Sciatic nerve (tissue), 2 donors: ENCODE measurements around the gene INPP1. TPM values are rescaled to one million over a fixed set of nuclear protein-coding genes. Genes with fewer than 3 reads are reported as not detected.
"Not testable (repeated sequence)": the region's sequence is repeated elsewhere in the genome, so short reads cannot be mapped to it uniquely, and the experiment has no call there.

Source experiments
- ATAC-seq: fragments of 200-7000 bp; cut with Tn5 transposase; one replicate; pipeline ENCODE4 v1.9.1; 2020; ENCODE audit warnings: mild to moderate bottlenecking, moderate library complexity
- DNase-seq: peaks from one replicate; pipeline ENCODE4 v3.0.0-alpha.2; 2020; ENCODE audit warnings: low spot score
- intact Hi-C: fragments of 100-400 bp; cut with DNase I; formaldehyde crosslinking; loops from one replicate; pipeline ENCODE4 v1.14.2; 2022
- total RNA-seq: library from RNA; stranded (reverse); fragmentation: NEBNext Ultra II Directional; extraction: Animal tissue kit (Norgen Biotek cat#: 25700); gene quantifications from one replicate; pipeline ENCODE4 v1.2.1, GENCODE V29; 2021
- donor health status: DM: no; HTN: no; CAD: no.
- donor health status: DM: no; HTN: no; CAD: no.

Gene INPP1, protein sequence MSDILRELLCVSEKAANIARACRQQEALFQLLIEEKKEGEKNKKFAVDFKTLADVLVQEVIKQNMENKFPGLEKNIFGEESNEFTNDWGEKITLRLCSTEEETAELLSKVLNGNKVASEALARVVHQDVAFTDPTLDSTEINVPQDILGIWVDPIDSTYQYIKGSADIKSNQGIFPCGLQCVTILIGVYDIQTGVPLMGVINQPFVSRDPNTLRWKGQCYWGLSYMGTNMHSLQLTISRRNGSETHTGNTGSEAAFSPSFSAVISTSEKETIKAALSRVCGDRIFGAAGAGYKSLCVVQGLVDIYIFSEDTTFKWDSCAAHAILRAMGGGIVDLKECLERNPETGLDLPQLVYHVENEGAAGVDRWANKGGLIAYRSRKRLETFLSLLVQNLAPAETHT
- total RNA-seq = 31.7 TPM

DNA sequence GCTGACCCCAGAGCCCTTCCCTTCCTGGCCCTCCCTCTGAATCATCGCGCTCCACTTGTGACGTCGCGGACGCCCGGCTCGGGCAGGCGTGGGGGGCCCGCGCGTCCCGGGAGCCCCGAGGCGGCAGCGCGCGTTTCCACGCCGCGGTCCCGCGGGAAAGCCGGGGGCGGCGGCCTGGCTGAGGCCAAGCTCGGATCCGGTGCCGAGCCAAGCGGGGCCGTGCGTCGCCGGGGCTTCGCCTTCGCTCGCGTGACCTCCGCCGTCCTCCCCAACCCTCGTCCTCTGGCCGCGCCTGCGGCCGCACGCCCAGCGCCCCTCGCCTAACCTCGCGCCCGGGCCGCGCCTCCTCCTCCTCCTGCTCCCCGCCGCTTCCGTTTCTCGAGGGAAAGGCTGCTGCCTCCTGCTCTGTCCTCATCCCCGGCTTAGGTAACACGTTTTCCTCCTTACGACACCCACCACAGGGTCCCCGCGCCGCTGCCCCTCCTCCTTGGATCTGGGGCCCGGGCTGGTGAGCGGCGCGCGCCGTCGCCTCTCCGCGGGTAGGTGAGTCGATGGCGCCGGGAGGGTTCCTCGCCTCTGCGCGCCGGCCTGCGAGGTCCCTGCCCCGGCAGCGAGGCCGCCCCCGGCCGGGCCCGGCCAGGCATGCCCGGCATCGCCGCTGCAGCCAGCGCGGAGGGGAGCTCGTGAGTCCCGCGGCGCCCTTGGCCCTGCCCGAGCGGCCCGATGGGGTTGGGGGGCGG lies at the start of gene INPP1:
Gene INPP1, plus strand, starts transcription at position 54 of the 740 bp plus-strand sequence. CDS start 16,514 bp downstream, outside the sequence.
- DNase-seq (peak; percentile 85), ATAC-seq (peak; percentile 88)
- intact Hi-C loops = no loop called here

DNA sequence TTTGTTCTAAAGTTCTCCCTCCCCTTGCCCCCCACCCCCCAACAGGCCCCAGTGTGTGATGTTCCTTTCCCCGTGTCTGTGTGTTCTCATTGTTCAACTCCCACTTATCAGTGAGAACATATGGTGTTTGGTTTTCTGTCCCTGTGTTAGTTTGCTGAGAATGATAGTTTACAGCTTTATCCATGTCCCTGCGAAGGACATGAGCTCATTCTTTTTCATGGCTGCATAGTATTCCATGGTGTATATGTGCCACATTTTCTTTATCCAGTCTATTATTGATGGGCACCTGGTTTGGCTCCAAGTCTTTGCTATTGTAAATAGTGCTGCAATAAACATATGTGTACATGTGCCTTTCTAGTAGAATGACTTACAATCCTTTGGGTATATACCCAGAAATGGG lies 45.5 kb upstream of the INPP1 start:
- DNase-seq, ATAC-seq, intact Hi-C loops: not testable (repeated sequence)

DNA sequence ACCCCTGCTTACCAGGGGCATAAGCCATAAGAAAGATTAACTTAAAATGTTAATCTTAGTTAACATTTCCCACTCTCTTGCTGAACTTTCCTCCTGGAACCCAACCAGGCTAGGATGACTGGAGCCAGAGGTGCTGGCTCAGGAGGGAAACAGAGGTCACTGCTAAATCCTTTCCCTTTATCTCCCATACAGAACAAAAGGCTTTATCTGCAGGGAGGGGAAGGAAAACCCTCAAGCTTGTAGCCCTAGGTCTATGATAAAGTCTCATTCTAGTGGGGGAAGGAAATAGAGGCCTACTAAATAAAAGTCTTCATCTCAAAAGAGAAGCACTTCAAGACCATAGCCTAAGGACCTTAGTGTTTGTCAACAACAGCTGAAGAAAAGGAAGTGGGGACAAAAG lies 42.4 kb upstream of the INPP1 start:
- ATAC-seq (no peak), DNase-seq (no peak)
- intact Hi-C loops = no loop called here

DNA sequence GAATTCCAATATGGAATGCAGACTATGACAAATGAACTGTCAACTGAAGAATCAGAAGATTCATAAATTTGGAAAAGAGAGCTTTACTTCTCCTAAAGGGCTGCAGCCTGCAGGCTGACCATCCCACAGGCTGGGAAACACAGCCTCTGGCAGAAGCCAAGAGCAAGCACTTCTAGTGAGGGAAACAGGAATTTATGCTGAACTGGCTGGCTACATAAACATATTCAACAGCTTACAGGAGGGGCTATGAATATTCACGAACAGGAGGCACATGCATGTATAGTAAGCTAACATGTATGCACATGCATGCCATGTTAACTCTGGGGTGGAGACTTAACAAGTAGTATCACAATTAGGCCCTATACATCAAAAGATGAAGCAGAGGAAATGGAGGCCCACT lies 41.3 kb upstream of the INPP1 start:
- ATAC-seq = no peak

DNA sequence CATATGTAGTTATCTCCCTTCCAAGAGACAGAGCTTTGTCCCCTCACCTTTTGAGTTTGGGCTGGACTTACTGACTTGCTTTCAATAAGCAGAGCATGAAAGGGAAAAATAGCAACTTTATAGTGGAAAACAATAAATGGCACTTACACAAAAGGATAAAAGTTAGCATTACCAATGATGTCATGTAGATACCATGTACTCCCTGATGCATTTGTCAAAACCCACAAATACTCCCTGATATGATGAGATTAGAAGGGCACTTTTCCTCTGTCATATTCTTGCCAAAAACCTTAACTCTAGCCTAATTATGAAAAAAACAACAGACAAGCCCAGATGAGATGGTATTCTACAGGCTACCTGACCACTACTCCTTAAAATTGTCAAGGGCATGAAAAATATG lies 39.7 kb upstream of the INPP1 start:
- intact Hi-C loops = no loop called here
- no peak for ATAC-seq
- no peak for DNase-seq

More for the DNA sequence above, 41.3 kb upstream of the INPP1 start:
- DNase-seq = no peak
- intact Hi-C loops = no loop called here

DNA sequence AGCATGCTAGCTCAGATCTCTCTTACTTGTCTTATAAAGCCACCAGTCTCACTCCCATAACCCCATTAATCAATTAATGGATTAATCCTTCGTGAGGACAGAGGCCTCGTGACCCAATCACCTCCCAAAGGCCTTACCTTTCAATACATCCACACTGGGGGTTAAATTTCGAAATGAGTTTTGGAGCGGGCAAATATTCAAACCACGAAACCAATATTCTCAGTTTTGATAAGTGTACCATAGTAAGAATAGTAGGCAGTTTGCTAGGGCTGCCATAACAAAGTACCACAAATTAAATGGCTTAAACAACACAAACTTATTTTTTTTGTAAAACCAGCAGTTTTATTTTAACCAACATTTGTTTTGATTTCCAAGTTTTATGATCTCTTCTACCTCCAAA lies 39.0 kb upstream of the INPP1 start:
- no peak for ATAC-seq
- DNase-seq = no peak
- intact Hi-C loops = no loop called here

DNA sequence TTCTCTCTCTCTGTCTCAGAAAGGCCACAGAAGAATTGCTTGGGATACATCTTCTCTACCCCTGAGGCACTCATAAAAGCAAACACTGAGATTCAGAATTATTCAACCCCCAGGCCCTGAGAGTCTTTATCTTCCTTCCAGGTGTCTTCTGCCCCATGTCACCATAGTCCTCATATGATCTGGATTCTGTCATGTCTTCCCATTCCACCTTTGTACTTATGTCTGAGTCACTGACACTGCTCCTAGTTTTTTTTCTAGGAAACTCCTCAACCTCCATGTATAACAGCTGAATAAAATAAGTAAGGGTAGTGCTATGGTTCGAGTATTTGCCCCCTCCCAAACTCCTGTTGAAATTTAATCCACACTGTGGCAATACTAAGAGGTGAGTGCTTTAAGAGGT lies 35.4 kb upstream of the INPP1 start:
- intact Hi-C loops = no loop called here

DNA sequence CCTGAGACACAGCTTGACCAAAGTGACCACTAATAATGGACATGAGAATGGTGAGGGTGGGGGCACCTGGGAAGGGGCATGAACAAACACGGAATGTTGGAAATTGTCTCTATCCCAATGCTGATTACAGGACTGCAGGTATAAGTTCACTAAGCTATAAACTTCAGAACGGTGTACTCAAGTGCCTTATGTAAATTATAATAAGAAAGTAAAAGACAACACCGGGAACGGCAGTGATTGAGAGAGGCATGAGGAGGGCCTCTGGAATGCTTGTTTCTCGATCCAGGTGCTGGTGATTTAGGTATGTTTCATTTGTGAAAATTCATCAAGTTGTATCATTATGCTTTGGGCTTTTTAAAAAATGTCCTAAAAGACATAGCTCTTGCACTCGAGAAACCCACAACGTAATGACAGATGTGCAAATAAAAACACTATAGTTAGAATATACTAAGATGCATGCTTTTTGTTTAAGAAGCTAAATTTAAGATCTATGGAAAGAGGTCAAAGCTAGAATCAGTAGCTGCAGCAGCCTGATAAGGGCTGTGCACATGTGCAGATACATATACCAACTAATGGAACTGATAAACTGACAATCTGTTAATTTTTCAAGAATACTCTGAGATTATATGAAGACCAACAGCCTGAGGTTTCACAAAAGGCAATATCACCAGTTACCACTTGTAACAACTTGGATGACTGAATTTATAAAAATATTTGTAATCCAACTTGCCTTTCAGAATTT lies 31.3 kb upstream of the INPP1 start:
- intact Hi-C loops = no loop called here
- DNase-seq (no peak), ATAC-seq (no peak)

More for the DNA sequence above, 35.4 kb upstream of the INPP1 start:
- no peak for DNase-seq
- no peak for ATAC-seq

DNA sequence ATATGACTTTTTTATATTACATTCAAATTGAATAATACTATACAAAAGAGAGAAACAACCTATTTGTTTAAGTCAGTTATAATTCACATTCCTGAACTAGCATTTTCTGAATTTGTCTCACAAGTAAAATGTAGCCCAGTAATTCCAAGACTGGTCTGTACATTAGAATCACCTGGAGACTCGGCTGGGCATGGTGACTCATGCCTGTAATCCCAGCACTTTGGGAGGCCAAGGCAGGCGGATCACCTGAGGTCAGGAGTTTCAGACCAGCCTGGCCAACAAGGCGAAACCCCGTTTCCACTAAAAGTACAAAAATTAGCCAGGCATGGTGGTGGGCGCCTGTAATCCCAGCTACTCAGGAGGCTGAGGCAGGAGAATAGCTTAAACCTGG lies 30.8 kb upstream of the INPP1 start:
- intact Hi-C loops, ATAC-seq, DNase-seq: not testable (repeated sequence)

DNA sequence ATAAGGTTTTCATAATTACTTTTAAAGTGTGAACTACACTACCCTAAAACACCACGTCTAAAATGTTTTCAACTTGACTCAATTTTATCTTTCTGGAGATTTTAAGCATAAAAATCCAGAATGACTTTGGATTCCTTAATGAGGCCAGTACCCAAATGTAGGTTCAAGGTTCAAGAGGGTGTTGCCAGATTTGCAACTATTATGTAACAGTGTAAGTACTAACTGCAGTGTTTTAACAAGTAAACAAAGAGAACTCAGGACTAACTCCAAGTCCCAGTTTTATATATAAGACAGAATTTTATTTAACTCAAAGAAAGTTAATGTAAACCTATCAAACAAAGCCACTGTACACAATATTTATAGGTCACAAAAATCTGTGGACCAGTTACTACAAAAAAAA lies 29.5 kb upstream of the INPP1 start:
- no peak for DNase-seq
- ATAC-seq = no peak
- intact Hi-C loops = no loop called here

DNA sequence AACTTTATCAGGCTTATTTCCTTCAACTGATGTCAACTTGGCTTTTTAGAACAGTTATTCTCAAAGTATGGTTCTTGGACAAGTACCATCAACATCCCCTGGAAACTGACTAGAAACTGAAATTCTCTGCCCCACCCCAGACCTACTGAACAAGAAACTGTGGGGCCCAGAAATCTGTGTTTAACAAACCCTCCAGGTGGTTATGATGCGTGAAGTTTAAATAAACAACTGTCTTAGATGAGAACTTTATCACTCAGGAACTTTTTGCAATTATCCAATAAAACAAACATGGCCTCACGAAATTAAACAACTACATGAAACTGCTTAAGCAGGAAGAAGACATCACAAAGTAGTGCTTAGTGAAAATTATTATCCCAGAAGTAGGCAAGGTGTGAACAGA lies 28.1 kb upstream of the INPP1 start:
- ATAC-seq (no peak), DNase-seq (no peak)
- intact Hi-C loops = no loop called here

DNA sequence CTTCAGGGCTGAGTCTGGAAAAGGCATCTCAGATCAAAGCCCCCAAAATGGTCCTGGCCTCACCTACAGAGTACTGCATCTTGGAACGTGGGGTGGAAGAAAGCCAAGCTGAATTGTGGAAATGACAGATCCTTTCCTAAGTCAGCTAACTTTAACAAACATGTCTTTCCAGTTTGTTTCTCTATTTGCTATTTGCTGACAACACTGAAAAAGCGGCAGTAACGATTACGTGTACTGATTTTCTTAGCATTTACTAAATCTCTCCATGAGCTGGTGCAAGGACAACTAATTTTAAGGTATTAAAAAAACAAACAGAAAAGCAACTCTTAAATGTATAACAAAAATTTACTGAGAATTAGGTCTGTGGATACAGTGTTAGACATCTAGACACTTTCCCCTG lies 24.9 kb upstream of the INPP1 start:
- no peak for ATAC-seq
- intact Hi-C loops = no loop called here
- DNase-seq = no peak

DNA sequence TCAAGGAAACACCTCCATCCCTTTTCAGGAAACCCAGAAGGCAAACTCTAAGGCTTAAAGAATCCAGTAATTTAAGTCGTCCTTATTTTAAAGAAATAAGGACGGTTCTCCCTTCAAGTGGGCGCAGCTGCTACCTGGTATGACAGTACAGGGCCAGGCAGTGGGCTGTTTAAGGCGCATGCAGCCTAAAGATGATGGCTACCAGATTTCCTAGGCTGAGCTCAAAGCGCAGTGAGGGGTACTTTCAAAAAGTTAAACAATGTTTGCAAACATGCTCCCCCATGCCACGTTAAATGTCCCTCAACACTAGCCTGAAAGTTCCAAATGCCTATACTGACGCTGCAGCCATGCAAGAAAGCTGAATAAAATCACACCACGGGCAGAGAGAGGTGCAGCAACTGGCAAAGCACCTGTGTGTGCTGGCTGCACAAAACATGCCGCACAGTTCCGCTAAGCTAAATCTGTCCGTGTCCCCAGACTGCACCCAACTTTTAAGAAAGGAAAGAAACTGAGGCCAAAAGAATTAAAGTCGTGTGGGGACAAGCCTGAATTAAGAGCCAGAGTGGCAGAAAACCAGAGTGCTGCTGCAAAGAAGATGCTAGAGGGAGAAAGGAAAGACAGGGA lies 24.3 kb upstream of the INPP1 start:
- intact Hi-C loops = no loop called here
- no peak for DNase-seq
- peak; percentile 49 for ATAC-seq

DNA sequence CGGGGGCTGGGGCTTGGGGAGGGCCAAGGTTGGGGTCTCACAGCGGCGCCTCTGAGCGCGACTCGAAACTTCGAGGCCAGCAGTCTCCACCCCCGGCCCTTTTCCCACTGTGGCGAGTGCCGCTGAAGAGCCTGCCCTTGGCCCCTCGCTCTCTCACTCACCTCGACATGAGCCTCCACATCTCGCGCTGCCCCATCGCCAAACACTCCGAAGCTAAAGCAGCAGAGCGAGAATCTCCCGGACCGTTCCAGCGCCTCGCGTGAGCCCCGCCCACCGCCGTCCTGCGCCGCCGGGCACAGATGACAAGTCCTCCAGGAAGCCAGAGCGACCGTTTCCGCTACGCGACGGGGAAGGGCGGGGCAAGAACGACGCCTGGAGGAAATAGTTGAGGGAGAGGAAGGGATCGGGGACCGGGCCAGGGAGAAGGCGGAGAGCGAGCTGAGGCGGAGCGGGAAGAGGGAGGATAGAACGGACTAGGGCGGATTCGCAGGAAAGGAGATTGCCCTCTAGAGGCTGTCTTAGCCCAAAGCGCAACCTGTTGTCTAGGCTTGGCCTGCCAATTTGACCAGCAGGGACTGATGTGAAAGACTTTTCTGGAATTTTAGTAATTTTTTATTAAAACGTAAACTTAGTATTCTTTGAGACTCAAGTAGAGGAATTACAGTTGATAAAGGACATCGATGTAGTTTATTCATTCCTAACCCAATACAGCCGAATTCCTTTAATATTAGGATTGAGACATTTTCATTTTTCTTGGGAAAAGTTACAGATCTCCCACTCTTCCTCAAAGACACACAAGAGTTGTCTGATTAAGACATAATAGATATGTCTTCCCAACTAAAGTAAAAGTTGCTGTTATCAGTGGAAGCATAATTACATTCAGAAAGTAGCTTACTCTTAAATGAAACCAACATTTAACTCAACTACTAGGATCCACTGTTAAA lies 23.6 kb upstream of the INPP1 start, which contains the start of gene HIBCH:
Gene HIBCH, minus strand, starts transcription at position 272 of the 944 bp plus-strand sequence. Its CDS starts 76 bp downstream, at position 196.
- peak; percentile 99 for ATAC-seq
- peak; percentile 99 for DNase-seq
- intact Hi-C loops = no loop called here

DNA sequence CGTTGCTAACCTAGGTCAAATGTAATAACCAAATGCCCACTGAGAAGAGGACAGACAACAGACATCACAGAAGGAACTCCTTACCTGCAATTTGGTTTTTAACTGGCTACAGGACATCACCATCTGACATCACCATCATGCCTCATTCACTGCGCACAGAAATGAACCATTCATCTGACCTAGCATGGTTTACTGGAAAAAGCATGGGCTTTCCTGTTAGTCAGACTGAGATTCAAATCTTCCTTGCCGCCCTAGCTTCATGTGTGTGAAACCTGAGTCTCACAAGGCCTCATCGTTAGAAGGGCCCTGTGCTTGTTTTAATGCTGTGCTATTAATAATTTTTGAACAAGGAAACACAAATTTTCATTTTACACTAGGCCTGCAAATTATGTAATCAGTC lies 22.7 kb upstream of the INPP1 start:
- intact Hi-C loops = no loop called here
- DNase-seq = no peak
- no peak for ATAC-seq

DNA sequence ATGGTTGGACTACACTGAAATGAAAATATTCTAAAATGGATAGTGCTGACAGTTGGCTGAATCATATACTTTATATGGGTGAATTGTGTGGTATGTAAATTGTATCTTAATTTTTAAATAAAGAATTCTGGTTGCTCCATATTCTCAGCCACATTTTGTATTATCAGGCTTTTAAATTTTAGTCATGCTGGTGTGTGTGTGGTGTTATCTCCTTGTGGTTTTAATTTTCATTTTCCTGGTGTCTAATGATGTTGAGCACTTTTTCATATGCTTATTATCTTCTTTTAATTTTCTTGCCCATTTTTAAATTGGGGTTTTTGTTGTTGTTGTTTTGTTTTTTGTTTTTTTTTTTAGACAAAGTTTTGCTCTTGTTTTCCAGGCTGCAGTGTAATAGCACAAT lies 20.0 kb upstream of the INPP1 start:
- ATAC-seq = no peak
- no peak for DNase-seq
- intact Hi-C loops = no loop called here

DNA sequence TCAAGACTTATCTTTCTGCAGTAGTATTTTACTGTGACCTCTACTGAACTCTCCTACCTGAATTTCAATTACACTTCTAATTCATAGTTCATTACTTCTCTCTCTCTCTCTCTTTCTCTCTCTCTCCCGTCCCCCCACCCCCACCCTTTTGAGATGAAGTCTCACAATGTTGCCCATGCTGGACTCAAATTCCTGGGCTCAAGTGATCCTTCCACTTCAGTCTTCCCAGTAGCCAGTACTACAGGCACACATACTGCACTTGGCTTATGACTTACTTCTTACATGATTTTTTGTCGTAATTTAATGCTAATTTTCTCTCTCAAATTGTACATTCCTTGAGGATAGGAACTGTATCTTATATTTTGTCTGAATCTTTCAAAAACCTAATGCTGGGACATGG lies 17.8 kb upstream of the INPP1 start:
- intact Hi-C loops = no loop called here
- ATAC-seq = no peak
- DNase-seq = no peak

DNA sequence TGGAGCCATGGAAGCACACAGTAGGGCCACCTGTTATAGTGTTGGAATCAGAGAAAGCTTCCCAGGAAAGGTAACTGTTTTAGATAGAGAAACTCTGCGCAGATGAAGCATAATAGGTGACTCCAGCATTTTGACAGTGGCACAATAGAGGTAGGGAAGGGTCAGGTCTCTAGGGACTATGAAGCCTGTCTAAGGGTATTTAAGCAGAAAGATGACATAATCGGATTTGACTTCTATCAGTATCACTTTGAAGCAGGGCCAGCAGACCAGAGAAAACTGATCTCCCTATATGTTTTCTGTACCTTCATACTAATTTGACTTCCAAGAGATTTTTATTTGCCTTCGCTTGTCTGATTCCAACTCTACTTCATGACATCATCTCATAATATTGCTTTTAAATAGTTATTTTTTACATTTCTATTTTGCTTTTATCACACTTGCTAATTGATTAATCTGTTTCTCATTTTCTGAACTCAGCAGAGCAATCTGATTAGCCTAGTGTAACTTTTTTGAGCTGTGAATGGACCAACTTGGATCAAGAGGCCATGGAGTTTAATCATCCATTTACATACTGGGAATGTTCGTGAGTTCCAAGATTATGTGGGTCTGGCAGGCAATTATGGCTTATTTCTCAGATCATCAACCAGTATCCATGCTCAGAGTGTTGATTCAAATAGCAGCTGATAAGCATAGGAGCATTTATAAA lies 15.4 kb upstream of the INPP1 start:
- intact Hi-C loops = no loop called here
- no peak for ATAC-seq
- DNase-seq = no peak
